CD14-positive monocyte (primary cell): Measurements from ENCODE around the gene ATP5PD. TPM values are rescaled to one million over a fixed set of nuclear protein-coding genes. Genes with fewer than 3 reads are reported as not detected.
A peak's percentile ranks its signal among the peaks of the same experiment; 100 is the strongest.

Experiments
- DNase-seq, 3 donors: peaks; one replicate each; pipeline ENCODE4 v3.0.0-alpha.2; 2011 to 2022
- H2AFZ ChIP-seq: 2 replicates; pipeline ENCODE4 v1.6.0; 2012; ENCODE audit warnings: mild to moderate bottlenecking, low read depth, low read length, inconsistent platforms; ENCODE audit not compliant: insufficient read depth, poor library complexity, severe bottlenecking
- H3K27ac ChIP-seq, 2 donors: 1 replicate in 1 of 2; 2 replicates in 1 of 2; pipeline ENCODE4 v1.5.1; 2012 to 2013; ENCODE audit warnings: low read length in 2 of 2, control low read depth in 1 of 2, inconsistent platforms in 1 of 2, low read depth in 1 of 2, mild to moderate bottlenecking in 1 of 2
- H3K27me3 ChIP-seq, 2 donors: one replicate each; pipeline versions ENCODE4 v1.6.0 to v1.6.1; 2011 to 2013; ENCODE audit warnings: low read length in 2 of 2; ENCODE audit not compliant: control insufficient read depth in 2 of 2, insufficient read depth in 2 of 2
- H3K36me3 ChIP-seq, 2 donors: replicated peaks in 1 of 2; 1 replicate in 1 of 2; 2 replicates in 1 of 2; pipeline versions ENCODE4 v1.5.1 to v1.6.1; 2012 to 2013; ENCODE audit warnings: low read length in 2 of 2, control low read depth in 1 of 2, inconsistent platforms in 1 of 2, mild to moderate bottlenecking in 1 of 2; ENCODE audit not compliant: insufficient read depth in 2 of 2, control insufficient read depth in 1 of 2
- H3K4me1 ChIP-seq, 2 donors: 1 replicate in 1 of 2; 2 replicates in 1 of 2; pipeline versions ENCODE4 v1.5.1 to v1.6.1; 2012 to 2013; ENCODE audit warnings: low read length in 2 of 2, control low read depth in 1 of 2, inconsistent platforms in 1 of 2, mild to moderate bottlenecking in 1 of 2, moderate library complexity in 1 of 2; ENCODE audit not compliant: insufficient read depth in 2 of 2, control insufficient read depth in 1 of 2
- H3K4me2 ChIP-seq: replicated peaks from 2 replicates; pipeline ENCODE3; 2012; ENCODE audit warnings: low read length, moderate library complexity, mild to moderate bottlenecking; ENCODE audit not compliant: poor library complexity, severe bottlenecking; ENCODE audit errors: extremely low read depth
- H3K4me3 ChIP-seq, 3 experiments: fragments of 200-600 bp in 1 of 3; sonication (generic) in 1 of 3; replicated peaks in 1 of 3; 1 replicate in 2 of 3; 2 replicates in 1 of 3; pipeline ENCODE4 v1.5.1; 2011 to 2013; ENCODE audit warnings: low read length in 3 of 3, mild to moderate bottlenecking in 3 of 3, control low read depth in 2 of 3, low read depth in 2 of 3, inconsistent platforms in 1 of 3, moderate library complexity in 1 of 3
- H3K79me2 ChIP-seq: 2 replicates; pipeline ENCODE4 v1.6.0; 2012; ENCODE audit warnings: mild to moderate bottlenecking, control low read depth, inconsistent platforms, low read length, moderate library complexity; ENCODE audit not compliant: insufficient read depth
- H3K9ac ChIP-seq: 2 replicates; pipeline ENCODE4 v1.6.0; 2017; ENCODE audit warnings: low read length, mild to moderate bottlenecking; ENCODE audit not compliant: insufficient read depth, poor library complexity, severe bottlenecking
- H3K9me3 ChIP-seq, 2 donors: replicated peaks in 1 of 2; 1 replicate in 1 of 2; 2 replicates in 1 of 2; pipeline versions ENCODE4 v1.5.1 to v1.6.1; 2012 to 2013; ENCODE audit warnings: low read length in 2 of 2, control low read depth in 1 of 2; ENCODE audit not compliant: control insufficient read depth in 1 of 2, insufficient read depth in 1 of 2
- H4K20me1 ChIP-seq: 2 replicates; pipeline ENCODE4 v1.6.0; 2012; ENCODE audit warnings: mild to moderate bottlenecking, low read length, control low read depth, moderate library complexity; ENCODE audit not compliant: insufficient read depth
- H3K27ac Mint-ChIP-seq, 7 donors: one replicate each; pipeline ENCODE4 v1.8.0; 2020; ENCODE audit warnings: mild to moderate bottlenecking in 7 of 7, mixed read lengths in 7 of 7, moderate library complexity in 6 of 7, inconsistent platforms in 2 of 7
- H3K27me3 Mint-ChIP-seq, 3 donors: one replicate each; pipeline ENCODE4 v1.8.0; 2021 to 2022; ENCODE audit warnings: low read depth in 3 of 3, mild to moderate bottlenecking in 3 of 3, mixed read lengths in 3 of 3, moderate library complexity in 3 of 3, inconsistent platforms in 1 of 3
- H3K36me3 Mint-ChIP-seq, 2 donors: one replicate each; pipeline ENCODE4 v1.8.0; 2020; ENCODE audit warnings: mixed read lengths in 2 of 2, inconsistent platforms in 1 of 2, mild to moderate bottlenecking in 1 of 2
- H3K4me1 Mint-ChIP-seq: one replicate; pipeline ENCODE4 v1.8.0; 2020; ENCODE audit warnings: mild to moderate bottlenecking, mixed read lengths
- H3K4me3 Mint-ChIP-seq, 2 donors: one replicate each; pipeline ENCODE4 v1.8.0; 2020; ENCODE audit warnings: mild to moderate bottlenecking in 2 of 2, mixed read lengths in 2 of 2, moderate library complexity in 1 of 2
- H3K9me3 Mint-ChIP-seq, 7 donors: one replicate each; pipeline ENCODE4 v1.8.0; 2020 to 2022; ENCODE audit warnings: mixed read lengths in 7 of 7, mild to moderate bottlenecking in 6 of 7, moderate library complexity in 6 of 7, inconsistent platforms in 2 of 7
- WGBS: methylation state at CpG from one replicate; pipeline ENCODE4 v1.1.5; 2013; ENCODE audit warnings: missing lambda C conversion rate; ENCODE audit not compliant: insufficient coverage; 5-methylcytosine and 5-hydroxymethylcytosine counted together
- intact Hi-C, 2 donors: fragments of 100-400 bp; cut with micrococcal nuclease; formaldehyde crosslinking; loops; one replicate each; pipeline versions ENCODE4 v1.15.0 to v1.15.1; 2023
- polyA plus RNA-seq, 3 donors: library from polyadenylated mRNA; depleted of rRNA in 1 of 3; unstranded in 2 of 3; stranded (reverse) in 1 of 3; fragments of 300-500 nt in 2 of 3; fragments of >200 nt in 1 of 3; fragmentation: Illumina TruSeq in 2 of 3; gene quantifications; 1 replicate in 2 of 3; 2 replicates in 1 of 3; pipeline ENCODE4 v1.2.3, GENCODE V29; 2012 to 2021
- TF ChIP-seq, protein P1 (sequence below): fragments of 200-600 bp; IDR thresholded peaks from one replicate; pipeline ENCODE4 v1.8.0; 2022; ENCODE audit warnings: antibody characterized with exemption, mild to moderate bottlenecking

The ATP5PD gene
- polyA plus RNA-seq, 3 donors, result 139 to 451 (median 437) TPM

DNA sequence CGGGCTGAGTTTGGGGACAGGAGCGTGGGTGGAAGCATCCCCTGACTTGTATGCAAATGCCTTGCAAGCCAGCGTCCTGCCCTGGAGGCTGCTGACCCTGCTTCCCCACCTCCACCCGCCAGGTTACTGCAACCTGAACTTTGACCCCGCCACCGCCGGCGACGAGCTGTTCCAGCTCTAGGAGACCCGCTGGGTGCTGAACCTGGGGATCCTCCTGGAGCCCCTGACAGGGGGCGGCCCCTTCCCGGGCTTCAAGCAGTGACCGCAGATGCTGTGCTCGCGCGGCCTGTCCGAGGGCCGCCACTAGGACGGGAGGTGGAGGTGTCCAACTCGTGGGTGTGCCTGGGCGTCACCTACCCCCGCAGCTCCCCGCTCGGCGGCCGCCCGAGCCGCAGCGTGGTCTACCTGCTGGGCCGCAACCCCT is 30.3 kb upstream of the ATP5PD start:
- H3K4me3 Mint-ChIP-seq, result peak overlapping the region; percentile 75 to 89
- Histone ChIP-seq H3K4me1 (peaks cover 61 to 63% of the 10 kb centered on the region in 2 donors), H3K9me3 (no peaks in the 10 kb centered on the region), H3K4me2 (peak overlapping the region; percentile 89), H2AFZ (peak overlapping the region; percentile 94), H3K4me3 (peak overlapping the region; percentile 1 to 71 (median 11)), H3K79me2 (no peaks in the 10 kb centered on the region), H3K9ac (peak overlapping the region; percentile 68), H3K27ac (peak overlapping the region in 1 of 2 donors; percentile 73), H4K20me1 (no peaks in the 10 kb centered on the region), H3K27me3 (no peaks in the 10 kb centered on the region), H3K36me3 (no peaks in the 10 kb centered on the region)
- peaks cover 0 to 2% (median under 1%) of the 10 kb centered on the region in 3 donors for H3K27me3 Mint-ChIP-seq
- peak overlapping the region in 1 of 7 donors; percentile 73 for H3K27ac Mint-ChIP-seq
- TF ChIP-seq, protein P1, sequence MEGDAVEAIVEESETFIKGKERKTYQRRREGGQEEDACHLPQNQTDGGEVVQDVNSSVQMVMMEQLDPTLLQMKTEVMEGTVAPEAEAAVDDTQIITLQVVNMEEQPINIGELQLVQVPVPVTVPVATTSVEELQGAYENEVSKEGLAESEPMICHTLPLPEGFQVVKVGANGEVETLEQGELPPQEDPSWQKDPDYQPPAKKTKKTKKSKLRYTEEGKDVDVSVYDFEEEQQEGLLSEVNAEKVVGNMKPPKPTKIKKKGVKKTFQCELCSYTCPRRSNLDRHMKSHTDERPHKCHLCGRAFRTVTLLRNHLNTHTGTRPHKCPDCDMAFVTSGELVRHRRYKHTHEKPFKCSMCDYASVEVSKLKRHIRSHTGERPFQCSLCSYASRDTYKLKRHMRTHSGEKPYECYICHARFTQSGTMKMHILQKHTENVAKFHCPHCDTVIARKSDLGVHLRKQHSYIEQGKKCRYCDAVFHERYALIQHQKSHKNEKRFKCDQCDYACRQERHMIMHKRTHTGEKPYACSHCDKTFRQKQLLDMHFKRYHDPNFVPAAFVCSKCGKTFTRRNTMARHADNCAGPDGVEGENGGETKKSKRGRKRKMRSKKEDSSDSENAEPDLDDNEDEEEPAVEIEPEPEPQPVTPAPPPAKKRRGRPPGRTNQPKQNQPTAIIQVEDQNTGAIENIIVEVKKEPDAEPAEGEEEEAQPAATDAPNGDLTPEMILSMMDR, result no peak
- WGBS, result 38% methylated on average over 27 of the region's 30 CpGs
- no peaks in the 10 kb centered on the region for H3K36me3 Mint-ChIP-seq
- peaks cover 64% of the 10 kb centered on the region for H3K4me1 Mint-ChIP-seq
- peaks cover 0 to 4% (median 0%) of the 10 kb centered on the region in 7 donors for H3K9me3 Mint-ChIP-seq
- intact Hi-C loops, result loop anchor here in 1 of 2 donors (5.0 kb wide), 1 partner anchor 35 kb away; no protein-coding TSS in a partner anchor
- DNase-seq, result no peak

DNA sequence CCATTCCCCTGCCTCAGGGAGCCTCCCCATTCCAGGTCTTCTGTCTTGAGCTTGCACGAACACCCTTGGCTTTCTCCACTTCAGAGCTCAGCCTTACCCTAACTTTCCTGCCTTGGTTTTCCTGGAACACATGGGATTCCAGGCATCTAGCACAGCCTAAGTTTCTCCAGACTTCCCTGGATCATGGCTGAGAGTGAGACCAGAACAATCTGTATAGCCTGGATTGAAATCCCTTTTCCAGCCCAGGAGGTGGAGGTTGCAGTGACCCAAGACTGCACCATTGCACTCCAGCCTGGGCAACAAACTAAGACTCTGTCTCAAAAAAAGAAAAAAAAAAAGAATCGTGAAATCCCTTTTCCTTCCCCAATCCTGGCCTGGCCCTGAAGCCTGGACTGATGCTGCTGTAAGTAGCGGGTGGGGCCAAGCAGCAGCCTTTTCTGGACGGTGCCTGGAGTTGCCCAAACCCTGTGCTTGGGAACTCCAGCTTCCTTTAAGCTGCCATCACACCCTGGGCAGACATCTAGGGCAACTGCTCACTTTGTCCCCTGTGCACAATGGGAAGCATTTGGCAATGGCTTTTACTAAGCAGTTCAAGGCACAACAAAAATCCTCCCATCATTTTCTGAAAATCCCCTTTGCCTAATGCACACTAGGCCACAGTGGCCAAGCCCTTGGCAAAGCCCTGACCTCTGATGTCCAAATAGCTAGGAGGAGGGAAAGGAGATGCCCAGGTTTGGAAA is 29.0 kb upstream of the ATP5PD start:
- Histone ChIP-seq H4K20me1 (no peaks in the 10 kb centered on the region), H2AFZ (peak overlapping the region; percentile 14), H3K9ac (no peak overlapping the region), H3K36me3 (no peaks in the 10 kb centered on the region), H3K4me1 (peaks cover 52 to 53% of the 10 kb centered on the region in 2 donors), H3K9me3 (no peaks in the 10 kb centered on the region), H3K79me2 (no peaks in the 10 kb centered on the region), H3K27me3 (no peaks in the 10 kb centered on the region), H3K27ac (no peak overlapping the region), H3K4me2 (peak overlapping the region; percentile 7), H3K4me3 (no peak overlapping the region)
- Mint-ChIP-seq H3K27me3 (no peaks in the 10 kb centered on the region), H3K4me1 (peaks cover 55% of the 10 kb centered on the region), H3K4me3 (no peak overlapping the region), H3K9me3 (peaks cover 0 to 3% (median 0%) of the 10 kb centered on the region in 7 donors), H3K36me3 (no peaks in the 10 kb centered on the region), H3K27ac (peak overlapping the region in 3 of 7 donors; percentile 19 to 86 (median 25))
- intact Hi-C loops, result loop anchor here in 1 of 2 donors (5.0 kb wide), 1 partner anchor 37 kb away; no protein-coding TSS in a partner anchor
- TF ChIP-seq, protein P1, result no peak
- 38% methylated on average over 3 of the region's 4 CpGs for WGBS
- peak in 1 of 3 donors; percentile 55 for DNase-seq
